ENCODE measurements around the gene CHRM2.

Gene CHRM2

GRCh38 chr7:136894789-136895188 is 26.3 kb downstream of the CHRM2 start:
- no peak for DNase-seq (ENCODE audit: low read depth)

- DNase-seq (ENCODE audit: low read depth): peak; percentile 24
These were observed 29.2 kb downstream of the CHRM2 start for GRCh38 chr7:136897676-136898075.

GRCh38 chr7:136900005-136900404 is 31.6 kb downstream of the CHRM2 start:
- no peak for DNase-seq (ENCODE audit: low read depth)

GRCh38 chr7:136910771-136911170 is 42.3 kb downstream of the CHRM2 start:
- DNase-seq (ENCODE audit: low read depth): no peak

GRCh38 chr7:136911344-136911743 is 42.9 kb downstream of the CHRM2 start:
- peak; percentile 41 for DNase-seq (ENCODE audit: low read depth)

GRCh38 chr7:136912339-136912738 is 43.9 kb downstream of the CHRM2 start:
- DNase-seq (ENCODE audit: low read depth): no peak

- no peak for DNase-seq (ENCODE audit: low read depth)
These were observed 45.6 kb downstream of the CHRM2 start for GRCh38 chr7:136914016-136914415.

GRCh38 chr7:136919820-136920219 is 51.4 kb downstream of the CHRM2 start:
- DNase-seq (ENCODE audit: low read depth): peak; percentile 55

- DNase-seq (ENCODE audit: low read depth): peak; percentile 70
These were observed 54.7 kb downstream of the CHRM2 start for GRCh38 chr7:136923111-136923667.

- peak; percentile 72 for DNase-seq (ENCODE audit: low read depth)
These were observed 56.6 kb downstream of the CHRM2 start for GRCh38 chr7:136925044-136925443.

- peak; percentile 71 for DNase-seq (ENCODE audit: low read depth)
These were observed 57.1 kb downstream of the CHRM2 start for GRCh38 chr7:136925556-136925955.

GRCh38 chr7:136931169-136931867 is 62.9 kb downstream of the CHRM2 start:
- DNase-seq (ENCODE audit: low read depth): no peak

- no peak for DNase-seq (ENCODE audit: low read depth)
These were observed 69.0 kb downstream of the CHRM2 start for GRCh38 chr7:136937436-136937835.

- DNase-seq (ENCODE audit: low read depth): no peak
These were observed 70.0 kb downstream of the CHRM2 start for GRCh38 chr7:136938476-136938875.

- no peak for DNase-seq (ENCODE audit: low read depth)
These were observed 71.7 kb downstream of the CHRM2 start for GRCh38 chr7:136940122-136940521.

- DNase-seq (ENCODE audit: low read depth): peak; percentile 21
These were observed 72.5 kb downstream of the CHRM2 start for GRCh38 chr7:136940917-136941316.

- no peak for DNase-seq (ENCODE audit: low read depth)
These were observed 73.4 kb downstream of the CHRM2 start for GRCh38 chr7:136941816-136942215.

- no peak for DNase-seq (ENCODE audit: low read depth)
These were observed 73.9 kb downstream of the CHRM2 start for GRCh38 chr7:136942401-136942800.

GRCh38 chr7:136942994-136943393 is 74.5 kb downstream of the CHRM2 start:
- no peak for DNase-seq (ENCODE audit: low read depth)

GRCh38 chr7:136947347-136947746 is 78.9 kb downstream of the CHRM2 start:
- peak; percentile 74 for DNase-seq (ENCODE audit: low read depth)

GRCh38 chr7:136950331-136950730 is 81.9 kb downstream of the CHRM2 start:
- no peak for DNase-seq (ENCODE audit: low read depth)

GRCh38 chr7:136953386-136953785 is 84.9 kb downstream of the CHRM2 start:
- peak; percentile 75 for DNase-seq (ENCODE audit: low read depth)

- peak; percentile 90 for DNase-seq (ENCODE audit: low read depth)
These were observed 87.8 kb downstream of the CHRM2 start for GRCh38 chr7:136956232-136956631.

- no peak for DNase-seq (ENCODE audit: low read depth)
These were observed 88.2 kb downstream of the CHRM2 start for GRCh38 chr7:136956671-136957070.

Measured in amniotic epithelial cell (primary cell).